Dedifferentiated amniotic fluid mesenchymal stem cell (primary cell): ENCODE results near the gene PLCB3.
"Not testable (repeated sequence)": the region's sequence is repeated elsewhere in the genome, so short reads cannot be mapped to it uniquely, and the experiment has no call there.

Source experiments
- DNase-seq: peaks from one replicate; pipeline ENCODE4 v3.0.0-alpha.2; 2016; ENCODE audit errors: extremely low spot score

PLCB3 gene

DNA sequence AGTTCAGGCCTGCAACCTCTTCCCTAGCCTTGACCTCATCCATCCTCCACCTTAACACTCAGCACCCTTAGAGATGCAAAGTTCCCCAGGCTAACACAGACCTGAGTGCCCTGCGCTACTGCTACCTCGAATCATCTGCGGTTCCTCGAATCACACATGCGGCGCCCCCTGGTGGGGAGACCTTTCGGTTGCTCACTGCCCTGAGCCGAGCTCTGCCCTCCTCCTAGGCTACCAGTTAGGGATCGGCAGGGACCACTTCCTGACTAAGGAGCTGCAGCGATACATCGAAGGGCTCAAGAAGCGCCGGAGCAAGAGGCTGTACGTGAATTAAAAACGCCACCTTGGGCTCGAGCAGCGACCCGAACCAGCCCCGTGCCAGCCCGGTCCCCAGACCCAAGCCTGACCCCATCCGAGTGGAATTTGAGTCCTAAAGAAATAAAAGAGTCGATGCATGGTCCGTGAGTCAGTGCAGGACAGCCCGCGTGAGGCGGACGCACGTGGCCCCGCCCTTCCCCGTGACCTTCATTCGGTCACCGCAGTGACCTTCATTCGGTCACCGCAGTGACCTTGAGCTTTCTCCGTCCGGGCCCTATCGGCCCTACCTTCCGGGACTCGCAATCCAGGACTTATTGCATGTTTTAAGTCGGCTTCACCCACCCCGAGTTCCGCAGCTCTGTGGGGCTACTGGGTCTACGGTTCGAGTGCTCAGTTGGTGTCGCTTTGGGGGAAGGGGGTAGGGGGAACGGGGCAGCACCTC is 53.2 kb downstream of the PLCB3 start:
- peak; percentile 86 for DNase-seq

DNA sequence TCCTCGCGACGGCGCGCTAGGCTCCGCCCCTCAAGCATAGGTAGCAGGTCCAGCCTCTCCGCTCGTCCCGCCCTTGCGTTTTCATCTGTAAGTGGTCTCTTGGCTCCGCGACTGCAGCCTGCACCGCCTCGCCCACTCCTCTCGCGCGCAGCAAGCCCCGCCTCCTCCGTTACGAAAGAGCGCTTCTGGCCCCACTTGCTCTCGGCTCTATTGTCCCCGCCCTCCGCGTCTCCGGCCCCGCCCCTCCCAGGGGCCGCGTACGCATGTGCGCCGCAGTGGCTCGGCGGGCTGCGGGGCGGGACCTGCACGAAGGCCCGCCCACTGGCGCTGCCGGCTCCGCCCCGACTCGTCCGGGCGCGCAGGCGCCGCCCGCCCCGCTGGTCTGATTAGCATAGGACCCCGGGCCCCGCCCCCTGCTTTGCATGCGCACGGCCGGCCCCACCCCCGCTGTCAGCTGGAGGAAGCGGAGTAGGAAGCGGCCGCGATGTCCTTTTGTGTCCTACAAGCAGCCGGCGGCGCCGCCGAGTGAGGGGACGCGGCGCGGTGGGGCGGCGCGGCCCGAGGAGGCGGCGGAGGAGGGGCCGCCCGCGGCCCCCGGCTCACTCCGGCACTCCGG is 53.9 kb downstream of the PLCB3 start, which contains the start of gene ESRRA:
ESRRA (plus strand) TSS at position 450 of the 616 bp plus-strand sequence. CDS start 1,656 bp downstream, outside the sequence.
- DNase-seq = peak; percentile 96

DNA sequence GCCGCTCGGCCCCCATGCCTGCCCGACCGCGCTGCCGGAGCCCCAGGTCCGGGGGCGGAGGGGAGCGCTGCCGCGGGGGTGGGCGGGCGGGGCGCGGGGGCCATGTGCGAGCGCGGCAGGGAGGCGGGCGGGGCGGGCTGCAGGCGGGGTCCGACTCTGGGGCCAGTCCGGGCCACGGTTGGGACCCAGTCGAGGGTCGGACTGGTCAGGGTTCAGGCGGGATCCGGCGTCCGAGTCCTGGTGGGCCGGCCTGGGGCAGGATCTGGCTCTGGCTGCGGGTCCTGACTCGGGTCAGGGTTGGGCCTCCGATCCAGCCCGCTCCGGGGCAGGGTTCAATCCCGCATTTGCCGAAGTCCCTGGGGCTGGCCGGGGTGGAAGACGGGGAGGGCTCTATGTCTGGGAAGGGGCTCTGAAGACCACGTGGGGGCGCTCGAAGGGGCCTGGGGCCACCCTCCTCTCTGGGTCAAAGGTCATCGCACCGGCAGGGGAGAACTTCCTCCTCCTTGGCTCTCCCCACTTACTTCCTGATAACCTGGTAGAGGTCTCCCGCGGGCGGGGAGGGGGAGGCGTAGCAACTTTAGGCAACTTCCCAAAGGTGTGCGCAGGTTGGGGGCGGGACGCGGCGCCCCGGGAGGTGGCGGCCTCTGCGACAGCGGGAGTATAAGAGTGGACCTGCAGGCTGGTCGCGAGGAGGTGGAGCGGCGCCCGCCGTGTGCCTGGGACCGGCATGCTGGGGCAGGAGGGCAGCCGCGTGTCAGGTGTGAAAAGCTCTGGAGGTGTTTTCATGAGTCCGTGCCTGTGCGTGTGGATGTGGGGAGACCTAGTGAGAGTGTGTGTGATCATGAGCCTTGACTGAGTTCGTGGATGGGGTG is 54.6 kb downstream of the PLCB3 start:
- DNase-seq = no peak

DNA sequence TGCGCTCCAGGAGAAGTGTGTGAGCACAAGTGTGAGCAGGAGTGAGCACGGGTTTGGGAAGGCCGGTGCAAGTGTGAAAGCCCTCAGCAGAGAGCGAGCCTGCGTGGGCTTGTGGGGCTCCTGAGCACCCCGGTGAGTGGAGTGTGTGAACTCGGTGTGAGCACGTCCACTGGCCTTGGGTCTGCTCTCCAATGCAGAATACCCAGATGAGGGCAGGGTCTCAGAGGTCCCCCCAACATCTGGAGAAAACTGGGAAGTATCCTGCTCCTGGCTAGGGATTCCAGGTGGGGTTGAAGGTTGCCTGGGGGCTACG is 55.2 kb downstream of the PLCB3 start:
- no peak for DNase-seq

DNA sequence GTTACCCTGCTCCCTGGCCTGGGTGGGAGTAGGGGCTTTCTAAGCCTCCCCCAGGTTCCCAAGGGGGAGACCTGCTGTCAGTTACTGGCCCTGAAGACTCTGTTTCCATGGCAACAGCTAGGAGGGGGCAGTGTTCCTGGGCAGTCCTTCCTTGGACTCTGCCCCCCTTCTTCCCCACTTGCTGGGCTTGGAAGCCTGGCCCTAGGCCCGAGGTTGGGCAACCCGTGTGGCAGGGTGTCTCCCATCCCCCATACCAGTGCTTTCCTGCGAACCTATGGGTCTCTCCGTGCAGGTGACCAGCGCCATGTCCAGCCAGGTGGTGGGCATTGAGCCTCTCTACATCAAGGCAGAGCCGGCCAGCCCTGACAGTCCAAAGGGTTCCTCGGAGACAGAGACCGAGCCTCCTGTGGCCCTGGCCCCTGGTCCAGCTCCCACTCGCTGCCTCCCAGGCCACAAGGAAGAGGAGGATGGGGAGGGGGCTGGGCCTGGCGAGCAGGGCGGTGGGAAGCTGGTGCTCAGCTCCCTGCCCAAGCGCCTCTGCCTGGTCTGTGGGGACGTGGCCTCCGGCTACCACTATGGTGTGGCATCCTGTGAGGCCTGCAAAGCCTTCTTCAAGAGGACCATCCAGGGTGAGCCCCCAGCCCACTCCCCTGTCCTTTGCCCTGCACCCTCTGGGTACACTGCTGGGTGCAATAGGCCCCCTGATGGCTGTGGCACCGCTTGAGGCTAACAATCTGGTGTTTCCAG is 55.7 kb downstream of the PLCB3 start:
- no peak for DNase-seq

DNA sequence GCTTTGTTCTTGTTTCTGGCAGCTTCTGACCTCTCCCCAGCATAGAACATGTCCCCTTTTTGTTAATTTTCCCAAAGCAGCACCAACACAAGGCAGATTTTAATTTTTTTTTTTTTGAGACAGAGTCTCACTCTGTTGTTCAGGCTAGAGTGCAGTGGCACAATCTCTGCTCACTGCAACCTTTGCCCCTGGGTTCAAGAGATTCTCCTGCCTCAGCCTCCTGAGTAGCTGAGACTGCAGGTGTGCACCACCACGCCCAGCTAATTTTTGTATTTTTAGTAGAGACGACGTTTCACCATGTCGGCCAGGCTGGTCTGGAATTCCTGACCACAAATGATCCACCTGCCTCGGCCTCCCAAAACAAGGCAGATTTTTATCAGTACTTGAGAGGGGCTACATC is 56.5 kb downstream of the PLCB3 start:
- not testable (repeated sequence) for DNase-seq

DNA sequence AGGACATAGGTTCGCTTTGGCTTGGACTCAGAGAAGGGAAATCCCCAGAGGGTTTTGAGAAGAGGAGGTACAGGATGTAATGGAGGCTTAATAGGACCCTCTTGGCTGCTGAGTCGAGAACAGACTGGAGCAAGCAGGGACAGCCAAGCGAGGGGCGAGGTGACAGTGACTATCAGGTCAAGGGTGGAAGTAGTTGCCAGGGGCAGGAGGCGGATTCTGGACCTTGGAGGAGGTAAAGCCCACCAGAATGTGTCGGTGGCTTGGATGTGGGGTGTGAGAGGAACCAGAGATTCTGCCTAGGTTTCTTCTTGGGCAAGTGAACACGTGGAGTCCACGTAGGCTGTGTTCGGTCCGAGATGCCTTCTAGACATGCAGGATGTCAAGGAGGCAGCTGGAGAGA is 61.6 kb downstream of the PLCB3 start:
- DNase-seq = no peak

DNA sequence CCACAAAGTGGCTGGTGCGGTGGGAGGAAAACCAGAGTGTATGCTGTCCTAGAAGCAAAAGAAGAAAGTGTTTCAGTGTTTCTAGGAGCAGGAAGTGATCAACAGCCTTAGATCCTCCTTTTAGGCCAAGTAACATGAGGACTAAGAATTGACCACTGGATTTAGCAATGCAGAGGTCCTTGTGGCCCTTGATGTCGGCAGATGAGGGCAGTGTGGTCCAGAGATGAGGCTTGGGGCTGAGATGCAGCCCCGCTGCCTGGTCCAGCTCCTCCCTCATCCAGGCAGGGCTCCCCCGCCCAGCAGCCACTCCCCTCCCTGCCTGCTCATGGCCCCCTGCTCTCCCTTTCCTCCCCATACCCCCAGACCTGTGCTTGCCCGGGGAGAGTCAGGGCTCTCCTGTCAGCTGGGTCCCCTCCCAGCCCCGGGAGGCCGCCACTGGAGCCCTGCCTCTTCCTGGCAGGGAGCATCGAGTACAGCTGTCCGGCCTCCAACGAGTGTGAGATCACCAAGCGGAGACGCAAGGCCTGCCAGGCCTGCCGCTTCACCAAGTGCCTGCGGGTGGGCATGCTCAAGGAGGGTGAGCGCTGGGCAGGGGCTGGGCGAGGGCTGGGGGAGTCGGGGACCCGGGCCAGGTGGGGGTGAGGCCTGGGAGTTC is 62.3 kb downstream of the PLCB3 start:
- DNase-seq = no peak

DNA sequence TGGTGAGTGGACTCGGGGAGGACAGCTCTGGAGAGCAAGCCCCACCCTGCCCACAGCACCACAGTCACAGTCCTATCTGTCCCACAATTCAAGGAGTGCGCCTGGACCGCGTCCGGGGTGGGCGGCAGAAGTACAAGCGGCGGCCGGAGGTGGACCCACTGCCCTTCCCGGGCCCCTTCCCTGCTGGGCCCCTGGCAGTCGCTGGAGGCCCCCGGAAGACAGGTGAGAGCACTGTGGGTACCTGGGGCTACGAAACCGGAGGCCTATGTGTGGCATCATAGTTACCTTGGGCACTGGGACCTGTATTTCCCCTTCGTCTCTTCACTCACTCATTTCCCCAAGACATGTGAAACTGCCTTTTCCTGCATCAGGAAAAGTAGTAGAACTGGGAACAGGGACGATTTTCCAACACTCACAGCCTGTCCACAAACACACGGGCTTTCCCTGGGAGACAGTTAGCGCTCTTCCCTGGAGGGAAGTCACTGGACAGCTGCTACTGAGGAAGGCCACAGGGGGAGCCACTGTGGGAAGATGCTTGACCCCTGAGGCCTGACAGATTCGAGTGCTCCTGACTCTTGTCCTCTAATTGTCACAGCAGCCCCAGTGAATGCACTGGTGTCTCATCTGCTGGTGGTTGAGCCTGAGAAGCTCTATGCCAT is 62.9 kb downstream of the PLCB3 start:
- no peak for DNase-seq

DNA sequence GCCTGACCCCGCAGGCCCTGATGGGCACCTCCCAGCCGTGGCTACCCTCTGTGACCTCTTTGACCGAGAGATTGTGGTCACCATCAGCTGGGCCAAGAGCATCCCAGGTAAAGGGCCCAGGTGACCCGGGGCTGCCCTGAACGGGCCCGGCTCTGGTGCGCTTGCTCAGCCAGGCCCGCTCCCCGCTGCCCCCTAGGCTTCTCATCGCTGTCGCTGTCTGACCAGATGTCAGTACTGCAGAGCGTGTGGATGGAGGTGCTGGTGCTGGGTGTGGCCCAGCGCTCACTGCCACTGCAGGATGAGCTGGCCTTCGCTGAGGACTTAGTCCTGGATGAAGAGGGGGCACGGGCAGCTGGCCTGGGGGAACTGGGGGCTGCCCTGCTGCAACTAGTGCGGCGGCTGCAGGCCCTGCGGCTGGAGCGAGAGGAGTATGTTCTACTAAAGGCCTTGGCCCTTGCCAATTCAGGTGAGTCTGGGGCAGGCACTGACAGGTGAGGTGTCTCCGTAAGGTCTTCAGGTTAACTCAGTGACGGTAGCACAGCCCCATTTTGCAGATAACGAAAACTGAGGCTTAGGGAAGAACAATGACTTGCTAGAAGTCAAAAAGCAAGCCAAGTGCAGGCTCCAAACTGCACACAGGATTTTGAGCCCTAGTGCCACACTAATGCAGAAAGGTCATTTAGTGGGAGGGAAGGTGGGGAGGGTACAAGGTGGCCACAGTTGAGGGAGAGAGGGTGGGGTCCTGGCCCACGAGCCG is 63.7 kb downstream of the PLCB3 start:
- no peak for DNase-seq

DNA sequence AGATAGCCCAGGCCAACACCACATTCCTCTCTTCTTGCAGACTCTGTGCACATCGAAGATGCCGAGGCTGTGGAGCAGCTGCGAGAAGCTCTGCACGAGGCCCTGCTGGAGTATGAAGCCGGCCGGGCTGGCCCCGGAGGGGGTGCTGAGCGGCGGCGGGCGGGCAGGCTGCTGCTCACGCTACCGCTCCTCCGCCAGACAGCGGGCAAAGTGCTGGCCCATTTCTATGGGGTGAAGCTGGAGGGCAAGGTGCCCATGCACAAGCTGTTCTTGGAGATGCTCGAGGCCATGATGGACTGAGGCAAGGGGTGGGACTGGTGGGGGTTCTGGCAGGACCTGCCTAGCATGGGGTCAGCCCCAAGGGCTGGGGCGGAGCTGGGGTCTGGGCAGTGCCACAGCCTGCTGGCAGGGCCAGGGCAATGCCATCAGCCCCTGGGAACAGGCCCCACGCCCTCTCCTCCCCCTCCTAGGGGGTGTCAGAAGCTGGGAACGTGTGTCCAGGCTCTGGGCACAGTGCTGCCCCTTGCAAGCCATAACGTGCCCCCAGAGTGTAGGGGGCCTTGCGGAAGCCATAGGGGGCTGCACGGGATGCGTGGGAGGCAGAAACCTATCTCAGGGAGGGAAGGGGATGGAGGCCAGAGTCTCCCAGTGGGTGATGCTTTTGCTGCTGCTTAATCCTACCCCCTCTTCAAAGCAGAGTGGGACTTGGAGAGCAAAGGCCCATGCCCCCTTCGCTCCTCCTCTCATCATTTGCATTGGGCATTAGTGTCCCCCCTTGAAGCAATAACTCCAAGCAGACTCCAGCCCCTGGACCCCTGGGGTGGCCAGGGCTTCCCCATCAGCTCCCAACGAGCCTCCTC is 64.6 kb downstream of the PLCB3 start:
- DNase-seq = not testable (repeated sequence)

DNA sequence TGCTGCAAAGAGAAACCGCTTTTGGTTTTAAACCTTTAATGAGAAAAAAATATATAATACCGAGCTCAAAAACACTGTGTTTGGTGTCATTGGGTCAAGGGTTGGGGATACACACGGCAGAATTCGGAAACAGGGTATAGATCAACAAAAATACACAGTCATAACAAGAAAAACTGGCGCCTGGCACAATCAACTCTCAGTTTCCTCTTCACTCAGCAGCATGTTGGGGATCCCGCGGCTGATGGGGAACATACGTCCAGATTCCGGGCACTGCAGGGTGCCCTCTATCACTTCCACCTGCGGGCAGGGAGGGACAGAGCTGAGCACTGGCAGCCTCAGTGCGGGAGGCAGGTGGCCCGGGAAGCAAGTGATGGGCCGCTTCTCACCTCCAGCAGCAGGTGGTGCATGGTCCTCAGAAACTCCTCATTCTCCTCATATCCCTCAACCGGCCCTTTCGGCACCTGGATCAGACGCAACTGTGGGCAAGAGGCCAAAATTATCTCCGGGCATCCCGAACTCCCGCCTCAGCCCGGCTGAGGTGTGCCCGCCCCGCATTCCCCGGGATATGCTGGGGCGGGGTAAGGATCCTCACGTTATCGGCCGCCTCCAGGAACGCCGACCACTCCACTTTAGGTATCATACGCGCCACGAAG is 65.5 kb downstream of the PLCB3 start:
- no peak for DNase-seq

DNA sequence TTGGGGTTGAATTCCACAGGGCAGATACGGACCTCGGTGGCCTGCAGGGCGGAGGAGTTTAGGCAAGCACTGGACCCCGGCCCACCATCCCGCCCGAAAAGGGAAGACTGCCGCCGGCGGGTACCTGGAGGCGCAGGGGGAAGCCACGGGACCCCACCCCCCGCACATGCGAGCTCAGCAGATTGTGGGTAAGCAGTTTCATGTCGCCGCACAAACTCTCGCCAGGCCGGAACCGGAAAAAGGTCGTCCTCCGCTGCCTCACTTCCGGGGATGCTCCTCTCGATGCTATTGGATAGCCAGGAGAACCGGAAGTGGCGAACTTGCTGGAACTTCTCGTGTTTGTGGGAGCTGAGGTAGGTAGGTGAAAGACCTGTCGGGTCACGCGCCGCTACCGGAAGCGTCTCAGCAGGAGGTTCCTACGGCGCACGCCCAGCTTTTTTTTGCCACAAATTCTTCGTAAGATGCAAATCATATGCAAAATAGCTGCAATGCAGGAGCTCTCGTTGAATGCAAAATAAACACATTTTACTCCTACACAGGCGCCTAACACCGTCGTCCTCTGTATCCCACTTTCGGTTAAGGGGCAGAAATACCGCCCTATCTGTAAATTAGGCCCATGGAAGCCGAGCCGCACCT is 66.1 kb downstream of the PLCB3 start, which contains the start of gene TRMT112:
TRMT112 (minus strand) TSS at position 235 of the 636 bp plus-strand sequence; CDS start at position 202, 33 bp downstream.
- peak; percentile 98 for DNase-seq

DNA sequence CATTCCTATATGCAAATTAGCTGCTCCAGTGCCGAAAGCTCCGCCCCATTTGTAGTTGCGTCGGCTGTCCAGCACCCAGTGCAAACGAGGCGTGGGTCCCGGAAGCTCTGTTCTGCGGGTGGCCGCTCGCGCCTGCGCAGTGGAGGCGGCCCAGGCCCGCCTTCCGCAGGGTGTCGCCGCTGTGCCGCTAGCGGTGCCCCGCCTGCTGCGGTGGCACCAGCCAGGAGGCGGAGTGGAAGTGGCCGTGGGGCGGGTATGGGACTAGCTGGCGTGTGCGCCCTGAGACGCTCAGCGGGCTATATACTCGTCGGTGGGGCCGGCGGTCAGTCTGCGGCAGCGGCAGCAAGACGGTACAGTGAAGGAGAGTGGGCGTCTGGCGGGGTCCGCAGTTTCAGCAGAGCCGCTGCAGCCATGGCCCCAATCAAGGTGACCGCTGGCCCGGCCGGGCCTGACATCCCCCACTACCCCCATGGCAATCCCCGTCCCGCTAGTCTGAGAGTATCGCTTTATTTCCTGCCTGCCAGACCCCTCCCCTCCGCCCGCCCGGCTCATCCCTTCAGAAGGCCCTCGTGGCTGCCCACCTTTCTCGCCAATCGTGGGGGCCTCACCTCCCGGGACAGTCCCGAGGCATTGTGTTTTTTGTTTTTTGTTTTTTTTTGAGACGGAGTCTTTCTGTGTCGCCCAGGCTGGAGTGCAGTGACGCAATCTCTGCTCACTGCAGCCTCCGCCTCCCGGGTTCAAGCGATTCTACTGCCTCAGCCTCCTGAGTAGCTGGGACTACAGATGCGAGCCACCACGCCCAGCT is 66.8 kb downstream of the PLCB3 start, which contains the start of gene PRDX5:
PRDX5 (plus strand) TSS at position 161 of the 805 bp plus-strand sequence; CDS start at position 256, 95 bp downstream.
- DNase-seq = peak; percentile 96
